GM18502 (cell line): ENCODE measurements around the gene JMJD7.
"Not testable (repeated sequence)": the region's sequence is repeated elsewhere in the genome, so short reads cannot be mapped to it uniquely, and the experiment has no call there.

Experiments
- ATAC-seq: cut with Tn5 transposase; IDR thresholded peaks from one replicate; pipeline ENCODE4 v1.9.1; 2021; ENCODE audit warnings: mild to moderate bottlenecking; ENCODE audit not compliant: unreplicated experiment, poor library complexity

The JMJD7 gene

GRCh38 chr15:41819455-41820050 is 8.3 kb upstream of the JMJD7 start:
- ATAC-seq, result no peak

- no peak for ATAC-seq
These were observed 7.0 kb upstream of the JMJD7 start for GRCh38 chr15:41820791-41821423.

GRCh38 chr15:41821831-41822230 is 6.1 kb upstream of the JMJD7 start:
- ATAC-seq, result no peak

GRCh38 chr15:41822471-41822870 is 5.4 kb upstream of the JMJD7 start:
- no peak for ATAC-seq

GRCh38 chr15:41822957-41823356 is 4.9 kb upstream of the JMJD7 start:
- no peak for ATAC-seq

GRCh38 chr15:41823502-41823901 is 4.4 kb upstream of the JMJD7 start:
- no peak for ATAC-seq

- ATAC-seq, result no peak
These were observed 3.7 kb upstream of the JMJD7 start for GRCh38 chr15:41824062-41824745.

- ATAC-seq, result no peak
These were observed 2.7 kb upstream of the JMJD7 start for GRCh38 chr15:41825145-41825544.

- ATAC-seq, result no peak
These were observed 2.0 kb upstream of the JMJD7 start for GRCh38 chr15:41825572-41826535.

GRCh38 chr15:41827290-41827879 is 507 bp upstream of the JMJD7 start:
- peak; percentile 10 for ATAC-seq

GRCh38 chr15:41828807-41829141 is 882 bp downstream of the JMJD7 start:
- ATAC-seq, result no peak

- ATAC-seq, result no peak
These were observed 2.2 kb downstream of the JMJD7 start for GRCh38 chr15:41829959-41830646.

- ATAC-seq, result not testable (repeated sequence)
These were observed 3.4 kb downstream of the JMJD7 start for GRCh38 chr15:41831291-41831690.

- ATAC-seq, result no peak
These were observed 4.3 kb downstream of the JMJD7 start for GRCh38 chr15:41832208-41832607.

GRCh38 chr15:41832875-41833274 is 5.0 kb downstream of the JMJD7 start:
- ATAC-seq, result no peak

GRCh38 chr15:41834096-41834495 is 6.2 kb downstream of the JMJD7 start:
- ATAC-seq, result no peak

GRCh38 chr15:41836073-41836472 is 8.2 kb downstream of the JMJD7 start:
- ATAC-seq, result no peak

GRCh38 chr15:41836713-41837454 is 9.0 kb downstream of the JMJD7 start:
- no peak for ATAC-seq

GRCh38 chr15:41838400-41838897 is 10.6 kb downstream of the JMJD7 start, which contains the start of gene PLA2G4B:
Gene PLA2G4B (plus strand): TSS chr15:41838847. CDS start chr15:41838914, 67 bp downstream.
- ATAC-seq, result no peak
